GM21737 (cell line): ENCODE results near the gene PRR20D.
"Not testable (repeated sequence)": the region's sequence is repeated elsewhere in the genome, so short reads cannot be mapped to it uniquely, and the experiment has no call there.

Experiments used
- ATAC-seq: cut with Tn5 transposase; IDR thresholded peaks from one replicate; pipeline ENCODE4 v1.9.1; 2021; ENCODE audit warnings: mild to moderate bottlenecking, moderate library complexity; ENCODE audit not compliant: unreplicated experiment

Gene PRR20D

DNA sequence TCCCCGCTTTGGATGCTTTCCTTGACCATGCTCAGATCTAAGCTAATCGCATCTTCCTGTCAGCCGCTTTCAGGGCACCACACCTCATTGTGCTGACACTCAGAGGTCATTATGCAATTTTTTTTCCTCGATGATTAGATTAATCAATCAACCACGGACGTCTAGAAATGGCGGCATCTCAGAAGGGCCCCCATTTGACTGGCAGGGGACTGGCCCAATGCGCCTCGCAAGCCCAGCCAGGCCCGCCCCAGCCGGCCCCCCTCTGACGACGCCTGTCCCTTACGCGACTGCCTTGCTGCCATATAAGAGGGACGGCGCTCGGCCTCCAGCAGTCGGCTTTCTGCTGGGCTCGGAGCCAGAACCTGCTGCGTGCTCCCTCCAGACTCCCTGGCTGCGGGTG is at the start of gene PRR20D:
TSS of gene PRR20D (plus strand) at position 301 of the 400 bp plus-strand sequence. CDS start 387 bp downstream, outside the sequence.
- ATAC-seq = not testable (repeated sequence)

- no peak for ATAC-seq
Measured at GRCh38 chr13:57114945-57115344, 45.5 kb upstream of the PRR20D start.

GRCh38 chr13:57123681-57124080 is 36.8 kb upstream of the PRR20D start:
- no peak for ATAC-seq

DNA sequence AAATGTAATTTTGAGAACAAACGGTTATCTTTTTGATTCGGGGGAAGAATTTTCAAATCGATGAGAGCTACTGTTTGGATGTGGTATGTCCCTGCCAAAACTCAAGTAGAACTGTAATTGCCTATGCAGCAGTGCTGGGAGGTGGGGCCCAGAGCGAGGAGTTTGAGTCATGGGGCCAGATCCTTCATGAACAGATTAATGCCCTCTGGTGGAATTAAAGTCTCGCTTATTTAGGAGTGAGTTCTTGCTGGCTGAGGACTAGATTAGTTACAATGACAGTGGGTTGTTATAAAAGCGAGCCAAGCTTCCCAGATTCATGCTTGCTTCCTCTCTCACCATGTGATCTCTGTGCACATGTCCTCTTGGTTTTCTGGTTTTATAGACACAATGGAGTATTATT is 31.5 kb upstream of the PRR20D start:
- ATAC-seq = no peak

DNA sequence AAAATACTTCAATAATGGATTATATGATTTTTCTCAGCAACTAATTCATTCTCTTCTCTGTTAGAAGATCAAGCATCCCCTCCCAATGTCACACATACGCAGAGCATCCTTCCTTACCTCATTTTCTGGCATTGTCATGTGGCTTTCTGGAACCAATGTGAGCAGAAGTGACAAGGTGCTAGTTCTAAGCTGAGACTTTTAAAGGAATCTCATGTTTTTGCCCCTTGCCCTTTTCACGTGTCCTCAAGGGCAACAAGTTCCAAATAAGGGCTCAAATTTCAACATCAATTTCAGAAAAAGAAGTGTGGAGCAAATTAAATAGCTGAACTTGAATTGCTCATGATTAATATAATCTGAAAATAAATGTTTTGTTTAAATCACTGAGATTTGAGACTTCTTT is 24.3 kb upstream of the PRR20D start:
- no peak for ATAC-seq

DNA sequence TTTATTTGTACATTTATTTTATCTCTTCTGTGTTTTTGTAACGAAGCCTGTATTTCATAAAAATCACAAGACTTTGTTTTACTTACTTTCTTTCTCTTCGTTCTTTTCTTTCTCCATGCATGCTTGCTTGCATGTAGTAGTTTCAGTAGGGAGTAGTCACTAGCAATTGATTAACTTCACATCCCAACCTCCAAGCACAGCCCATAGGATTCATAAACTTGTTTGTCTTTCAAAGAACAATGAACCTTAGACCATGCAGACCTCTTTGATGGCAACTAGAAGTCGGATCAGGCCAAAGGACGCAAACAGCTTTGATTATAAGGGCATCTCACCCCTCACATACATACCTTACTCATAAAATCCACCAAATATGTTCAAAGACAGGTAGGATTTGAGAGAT is 22.8 kb upstream of the PRR20D start:
- ATAC-seq = no peak

DNA sequence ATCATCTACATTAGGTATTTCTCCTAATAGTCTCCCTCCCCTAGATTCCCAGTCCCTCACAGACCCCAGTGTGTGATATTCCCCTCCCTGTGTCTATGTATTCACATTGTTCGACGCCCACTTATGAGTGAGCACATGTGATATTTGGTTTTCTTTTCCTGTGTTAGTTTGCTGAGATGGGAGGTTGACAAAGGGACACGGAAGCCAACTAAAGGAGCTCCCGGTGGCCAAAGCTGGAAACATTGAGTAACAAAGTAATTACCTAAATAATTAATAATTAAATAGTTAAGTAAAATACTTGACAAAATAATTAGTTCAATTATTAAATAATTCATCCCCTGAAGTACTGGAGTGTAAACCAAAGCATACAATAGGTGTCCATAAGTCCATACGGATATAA is 21.4 kb upstream of the PRR20D start:
- ATAC-seq = no peak

GRCh38 chr13:57139781-57140180 is 20.7 kb upstream of the PRR20D start:
- ATAC-seq = not testable (repeated sequence)

DNA sequence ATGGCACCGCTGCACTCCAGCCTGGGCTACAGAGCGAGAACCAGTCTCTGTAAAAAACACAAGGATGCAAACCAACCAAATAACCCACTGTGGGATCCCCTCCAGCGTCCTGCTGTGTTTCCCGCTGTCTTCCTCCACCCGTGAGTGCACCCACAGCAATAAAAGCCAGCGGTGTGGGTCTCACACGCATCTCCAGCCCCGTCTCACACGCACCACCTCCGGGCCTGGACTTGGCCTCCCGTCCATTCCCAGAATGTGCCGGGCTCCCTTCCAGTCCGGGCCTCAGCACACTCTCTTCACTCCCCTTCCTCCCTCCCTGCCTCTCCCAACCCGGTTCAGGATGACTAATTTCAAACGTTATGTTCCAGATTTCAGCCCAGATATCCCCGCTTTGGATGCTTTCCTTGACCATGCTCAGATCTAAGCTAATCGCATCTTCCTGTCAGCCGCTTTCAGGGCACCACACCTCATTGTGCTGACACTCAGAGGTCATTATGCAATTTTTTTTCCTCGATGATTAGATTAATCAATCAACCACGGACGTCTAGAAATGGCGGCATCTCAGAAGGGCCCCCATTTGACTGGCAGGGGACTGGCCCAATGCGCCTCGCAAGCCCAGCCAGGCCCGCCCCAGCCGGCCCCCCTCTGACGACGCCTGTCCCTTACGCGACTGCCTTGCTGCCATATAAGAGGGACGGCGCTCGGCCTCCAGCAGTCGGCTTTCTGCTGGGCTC is 20.0 kb upstream of the PRR20D start, which contains the start of gene PRR20A:
TSS of gene PRR20A (plus strand) at position 684 of the 734 bp plus-strand sequence. CDS start 387 bp downstream, outside the sequence.
- not testable (repeated sequence) for ATAC-seq

DNA sequence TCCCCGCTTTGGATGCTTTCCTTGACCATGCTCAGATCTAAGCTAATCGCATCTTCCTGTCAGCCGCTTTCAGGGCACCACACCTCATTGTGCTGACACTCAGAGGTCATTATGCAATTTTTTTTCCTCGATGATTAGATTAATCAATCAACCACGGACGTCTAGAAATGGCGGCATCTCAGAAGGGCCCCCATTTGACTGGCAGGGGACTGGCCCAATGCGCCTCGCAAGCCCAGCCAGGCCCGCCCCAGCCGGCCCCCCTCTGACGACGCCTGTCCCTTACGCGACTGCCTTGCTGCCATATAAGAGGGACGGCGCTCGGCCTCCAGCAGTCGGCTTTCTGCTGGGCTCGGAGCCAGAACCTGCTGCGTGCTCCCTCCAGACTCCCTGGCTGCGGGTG is 13.2 kb upstream of the PRR20D start, which contains the start of gene PRR20B:
TSS of gene PRR20B (plus strand) at position 301 of the 400 bp plus-strand sequence. CDS start 387 bp downstream, outside the sequence.
- not testable (repeated sequence) for ATAC-seq

DNA sequence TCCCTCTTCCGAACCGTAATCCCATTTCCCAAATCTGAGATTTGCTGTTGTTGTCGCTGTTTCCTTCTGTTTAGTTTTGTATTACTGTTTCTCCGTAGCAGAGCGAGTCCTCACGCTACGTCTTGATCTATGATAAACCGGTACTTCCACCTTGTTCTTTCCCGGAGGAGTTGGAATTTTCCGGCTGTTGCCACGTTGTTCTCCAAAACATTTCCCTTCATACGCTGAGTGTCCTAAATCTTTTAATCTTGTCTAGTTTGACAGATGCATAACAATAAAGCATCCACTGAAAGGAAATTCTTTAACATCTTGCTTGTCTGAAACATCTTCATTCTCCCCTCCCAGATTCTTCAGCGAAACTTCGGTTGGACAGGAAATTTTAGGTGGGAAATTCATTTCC is 12.3 kb upstream of the PRR20D start:
- ATAC-seq = not testable (repeated sequence)

GRCh38 chr13:57153761-57154160 is 6.7 kb upstream of the PRR20D start, which contains the start of gene PRR20C:
PRR20C (plus strand) TSS chr13:57154061; CDS start chr13:57154448, 387 bp downstream.
- not testable (repeated sequence) for ATAC-seq

- not testable (repeated sequence) for ATAC-seq
Measured at GRCh38 chr13:57166897-57167296, 6.5 kb downstream of the PRR20D start, which contains the start of gene PRR20E. PRR20E (plus strand) TSS chr13:57167197; CDS start chr13:57167584, 387 bp downstream.

- no peak for ATAC-seq
Measured at GRCh38 chr13:57191667-57192066, 31.2 kb downstream of the PRR20D start.

- ATAC-seq = no peak
Measured at GRCh38 chr13:57212989-57213388, 52.6 kb downstream of the PRR20D start.
